CD4-positive, alpha-beta memory T cell (primary cell): ENCODE measurements around the gene FNIP2. TPM values are rescaled to one million over a fixed set of nuclear protein-coding genes. Genes with fewer than 3 reads are reported as not detected.
"Not testable (repeated sequence)": the region's sequence is repeated elsewhere in the genome, so short reads cannot be mapped to it uniquely, and the experiment has no call there.

ENCODE experiments used
- CTCF ChIA-PET: fragments of 350-600 bp; sonication (Branson Sonifier 250); formaldehyde crosslinking; loops from one replicate; lab custom pipeline; 2021; ENCODE audit warnings: inconsistent platforms; ENCODE audit not compliant: partially characterized antibody; lab: Charles Lee
- POLR2A ChIA-PET: fragments of 350-600 bp; sonication (Branson Sonifier 250); formaldehyde crosslinking; loops from one replicate; lab custom pipeline; 2021; ENCODE audit not compliant: partially characterized antibody; lab: Charles Lee
- DNase-seq, 5 donors: peaks; one replicate each; pipeline versions ENCODE4 v3.0.0 to v3.0.0-alpha.2; 2020 to 2022; ENCODE audit warnings: mixed read lengths in 1 of 5
- H3K27ac ChIP-seq: one replicate; pipeline ENCODE4 v1.7.0; 2013; ENCODE audit warnings: low read depth, low read length
- H3K27me3 ChIP-seq: 2 replicates; pipeline ENCODE4 v1.7.0; 2013; ENCODE audit warnings: mild to moderate bottlenecking, low read length, moderate library complexity; ENCODE audit not compliant: insufficient read depth
- H3K36me3 ChIP-seq: 2 replicates; pipeline ENCODE4 v1.7.0; 2013; ENCODE audit warnings: mild to moderate bottlenecking, low read length, moderate library complexity; ENCODE audit not compliant: insufficient read depth
- H3K4me1 ChIP-seq: 2 replicates; pipeline ENCODE4 v1.7.0; 2013; ENCODE audit warnings: mild to moderate bottlenecking, low read length, moderate library complexity; ENCODE audit not compliant: insufficient read depth
- H3K4me3 ChIP-seq, 2 donors: one replicate each; pipeline ENCODE4 v1.7.0; 2013; ENCODE audit warnings: low read length in 2 of 2, mild to moderate bottlenecking in 1 of 2
- H3K9me3 ChIP-seq, 2 donors: one replicate each; pipeline ENCODE4 v1.7.0; 2013; ENCODE audit warnings: low read length in 2 of 2, control low read depth in 1 of 2; ENCODE audit not compliant: control insufficient read depth in 1 of 2
- H3K27ac Mint-ChIP-seq, 7 donors: one replicate each; pipeline ENCODE4 v1.8.0; 2020 to 2021; ENCODE audit warnings: mixed read lengths in 7 of 7, mild to moderate bottlenecking in 6 of 7, inconsistent platforms in 3 of 7, moderate library complexity in 3 of 7
- H3K27me3 Mint-ChIP-seq, 2 donors: one replicate each; pipeline ENCODE4 v1.8.0; 2020 to 2021; ENCODE audit warnings: mixed read lengths in 2 of 2
- H3K36me3 Mint-ChIP-seq, 2 donors: one replicate each; pipeline ENCODE4 v1.8.0; 2020 to 2021; ENCODE audit warnings: mixed read lengths in 2 of 2, inconsistent platforms in 1 of 2, mild to moderate bottlenecking in 1 of 2
- H3K4me1 Mint-ChIP-seq, 4 donors: one replicate each; pipeline ENCODE4 v1.8.0; 2020 to 2021; ENCODE audit warnings: mixed read lengths in 4 of 4, mild to moderate bottlenecking in 1 of 4
- H3K4me3 Mint-ChIP-seq, 8 donors: one replicate each; pipeline ENCODE4 v1.8.0; 2020 to 2021; ENCODE audit warnings: mixed read lengths in 8 of 8, mild to moderate bottlenecking in 7 of 8, moderate library complexity in 6 of 8, inconsistent platforms in 3 of 8
- H3K9me3 Mint-ChIP-seq, 8 donors: one replicate each; pipeline ENCODE4 v1.8.0; 2020 to 2021; ENCODE audit warnings: mixed read lengths in 8 of 8, mild to moderate bottlenecking in 5 of 8, inconsistent platforms in 3 of 8, moderate library complexity in 1 of 8
- intact Hi-C: fragments of 100-400 bp; cut with micrococcal nuclease; formaldehyde crosslinking; loops from one replicate; pipeline ENCODE4 v1.15.1; 2023
- polyA plus RNA-seq, 2 donors: library from polyadenylated mRNA; unstranded; fragments of 300-500 nt; fragmentation: Illumina TruSeq; gene quantifications; one replicate each; pipeline ENCODE4 v1.2.3, GENCODE V29; 2021
- total RNA-seq, 2 experiments: library from RNA; stranded (reverse); gene quantifications; one replicate each; pipeline ENCODE4 v1.2.3, GENCODE V29; 2021

The FNIP2 gene
- total and polyA plus RNA-seq, 4 experiments from 2014 or later = 2.4 to 9.4 (median 6.4) TPM

GRCh38 chr4:158894826-158895225, 126.0 kb downstream of the FNIP2 start:
- no peaks in the 10 kb centered on the region for H3K27me3 Mint-ChIP-seq
- ChIA-PET POLR2A (no interaction called here), CTCF (no interaction called here)
- Histone ChIP-seq H3K27ac (no peak overlapping the region), H3K9me3 (no peaks in the 10 kb centered on the region), H3K4me3 (no peak overlapping the region), H3K27me3 (no peaks in the 10 kb centered on the region), H3K36me3 (no peaks in the 10 kb centered on the region), H3K4me1 (no peaks in the 10 kb centered on the region)
- intact Hi-C loops = no loop called here
- peaks cover 48 to 51% of the 10 kb centered on the region in 2 donors for H3K36me3 Mint-ChIP-seq
- no peak overlapping the region for H3K27ac Mint-ChIP-seq
- peaks cover 5 to 16% (median 9%) of the 10 kb centered on the region in 4 donors for H3K4me1 Mint-ChIP-seq
- peaks cover 0 to 8% (median 1%) of the 10 kb centered on the region in 8 donors for H3K9me3 Mint-ChIP-seq
- no peak overlapping the region for H3K4me3 Mint-ChIP-seq
- no peak for DNase-seq

- Mint-ChIP-seq H3K4me1 (peaks cover 5 to 20% (median 12%) of the 10 kb centered on the region in 4 donors), H3K27me3 (no peaks in the 10 kb centered on the region), H3K27ac (peak overlapping the region in 2 of 7 donors; percentile 34 to 67), H3K4me3 (peak overlapping the region in 1 of 8 donors; percentile 10), H3K9me3 (peaks cover 0 to 8% (median 2%) of the 10 kb centered on the region in 8 donors), H3K36me3 (peaks cover 57 to 58% of the 10 kb centered on the region in 2 donors)
- H3K4me3 ChIP-seq = no peak overlapping the region
- DNase-seq = no peak
- ChIA-PET CTCF (no interaction called here), POLR2A (no interaction called here)
- H3K27me3 ChIP-seq = no peaks in the 10 kb centered on the region
- no peaks in the 10 kb centered on the region for H3K9me3 ChIP-seq
- intact Hi-C loops = no loop called here
- no peak overlapping the region for H3K27ac ChIP-seq
- no peaks in the 10 kb centered on the region for H3K4me1 ChIP-seq
- H3K36me3 ChIP-seq = no peaks in the 10 kb centered on the region
These were observed 127.2 kb downstream of the FNIP2 start for GRCh38 chr4:158895797-158896576.

GRCh38 chr4:158896577-158897238, 127.9 kb downstream of the FNIP2 start:
- H3K9me3 Mint-ChIP-seq, H3K4me1 ChIP-seq, H3K4me3 ChIP-seq, H3K27me3 ChIP-seq, H3K36me3 ChIP-seq, CTCF ChIA-PET, intact Hi-C loops, DNase-seq, H3K9me3 ChIP-seq, POLR2A ChIA-PET, H3K27me3 Mint-ChIP-seq, H3K27ac ChIP-seq: not testable (repeated sequence)
- Mint-ChIP-seq H3K27ac (peak overlapping the region in 2 of 7 donors; percentile 34 to 67), H3K4me1 (peaks cover 10 to 20% (median 15%) of the 10 kb centered on the region in 4 donors), H3K4me3 (peak overlapping the region in 1 of 8 donors; percentile 10), H3K36me3 (peaks cover 54 to 61% of the 10 kb centered on the region in 2 donors)

- H3K4me3 Mint-ChIP-seq, H3K36me3 ChIP-seq, H3K27ac ChIP-seq, H3K9me3 ChIP-seq, intact Hi-C loops, H3K27ac Mint-ChIP-seq, H3K27me3 ChIP-seq, H3K27me3 Mint-ChIP-seq, H3K9me3 Mint-ChIP-seq, POLR2A ChIA-PET, H3K4me1 ChIP-seq, DNase-seq, H3K4me3 ChIP-seq: not testable (repeated sequence)
- H3K36me3 Mint-ChIP-seq = peaks cover 58 to 71% of the 10 kb centered on the region in 2 donors
- peaks cover 14 to 37% (median 18%) of the 10 kb centered on the region in 4 donors for H3K4me1 Mint-ChIP-seq
- CTCF ChIA-PET = interaction anchor here (0.9 kb wide), 1 partner anchor 11 kb away, joined by 4 read pairs; no protein-coding TSS in a partner anchor
These were observed 131.6 kb downstream of the FNIP2 start for GRCh38 chr4:158900408-158900807.

GRCh38 chr4:158902280-158903078, 133.7 kb downstream of the FNIP2 start:
- peaks cover 46 to 55% of the 10 kb centered on the region in 2 donors for H3K36me3 Mint-ChIP-seq
- DNase-seq = peak; percentile 38 to 63 (median 44)
- H3K4me3 Mint-ChIP-seq, POLR2A ChIA-PET, H3K36me3 ChIP-seq, H3K4me3 ChIP-seq, H3K27me3 ChIP-seq, intact Hi-C loops, H3K9me3 ChIP-seq, H3K27me3 Mint-ChIP-seq, H3K27ac ChIP-seq, H3K9me3 Mint-ChIP-seq: not testable (repeated sequence)
- CTCF ChIA-PET = interaction anchor here (1.1 kb wide), 1 partner anchor 37 kb away, joined by 3 read pairs; no protein-coding TSS in a partner anchor
- H3K4me1 ChIP-seq = peaks cover 13% of the 10 kb centered on the region
- H3K27ac Mint-ChIP-seq = peak overlapping the region in 4 of 7 donors; percentile 23 to 57 (median 42)
- peaks cover 16 to 39% (median 19%) of the 10 kb centered on the region in 4 donors for H3K4me1 Mint-ChIP-seq

- no peak for DNase-seq
- Histone ChIP-seq H3K36me3 (no peaks in the 10 kb centered on the region), H3K27ac (no peak overlapping the region), H3K4me3 (no peak overlapping the region), H3K9me3 (no peaks in the 10 kb centered on the region), H3K4me1 (peaks cover 13% of the 10 kb centered on the region), H3K27me3 (no peaks in the 10 kb centered on the region)
- no peak overlapping the region for H3K4me3 Mint-ChIP-seq
- peak overlapping the region in 1 of 7 donors; percentile 80 for H3K27ac Mint-ChIP-seq
- no peaks in the 10 kb centered on the region for H3K27me3 Mint-ChIP-seq
- H3K36me3 Mint-ChIP-seq = peaks cover 43 to 49% of the 10 kb centered on the region in 2 donors
- H3K9me3 Mint-ChIP-seq = peaks cover 0 to 6% (median under 1%) of the 10 kb centered on the region in 8 donors
- H3K4me1 Mint-ChIP-seq = peaks cover 16 to 39% (median 19%) of the 10 kb centered on the region in 4 donors
- CTCF ChIA-PET = no interaction called here
- intact Hi-C loops = no loop called here
- POLR2A ChIA-PET = no interaction called here
These were observed 134.2 kb downstream of the FNIP2 start for GRCh38 chr4:158903079-158903456.
